Left lobe of liver (tissue), 2 donors: ENCODE measurements around the gene SELP. TPM values are rescaled to one million over a fixed set of nuclear protein-coding genes. Genes with fewer than 3 reads are reported as not detected.

Experiments used
- ATAC-seq: fragments of 200-7000 bp; cut with Tn5 transposase; one replicate; pipeline ENCODE4 v1.9.1; 2020; ENCODE audit warnings: mild to moderate bottlenecking, moderate library complexity
- DNase-seq: peaks from one replicate; pipeline ENCODE4 v3.0.0-alpha.2; 2020; ENCODE audit warnings: low spot score
- total RNA-seq: library from RNA; stranded (reverse); gene quantifications from one replicate; pipeline ENCODE4 v1.2.1, GENCODE V29; 2021
- donor health status: DM: no; HTN: no; CAD: no; lungs with moderate emphysema.
- donor health status: DM: no; HTN: yes; CAD: no.

The SELP gene
- total RNA-seq, 1 donor from 2014 or later = 0.78 TPM

DNA sequence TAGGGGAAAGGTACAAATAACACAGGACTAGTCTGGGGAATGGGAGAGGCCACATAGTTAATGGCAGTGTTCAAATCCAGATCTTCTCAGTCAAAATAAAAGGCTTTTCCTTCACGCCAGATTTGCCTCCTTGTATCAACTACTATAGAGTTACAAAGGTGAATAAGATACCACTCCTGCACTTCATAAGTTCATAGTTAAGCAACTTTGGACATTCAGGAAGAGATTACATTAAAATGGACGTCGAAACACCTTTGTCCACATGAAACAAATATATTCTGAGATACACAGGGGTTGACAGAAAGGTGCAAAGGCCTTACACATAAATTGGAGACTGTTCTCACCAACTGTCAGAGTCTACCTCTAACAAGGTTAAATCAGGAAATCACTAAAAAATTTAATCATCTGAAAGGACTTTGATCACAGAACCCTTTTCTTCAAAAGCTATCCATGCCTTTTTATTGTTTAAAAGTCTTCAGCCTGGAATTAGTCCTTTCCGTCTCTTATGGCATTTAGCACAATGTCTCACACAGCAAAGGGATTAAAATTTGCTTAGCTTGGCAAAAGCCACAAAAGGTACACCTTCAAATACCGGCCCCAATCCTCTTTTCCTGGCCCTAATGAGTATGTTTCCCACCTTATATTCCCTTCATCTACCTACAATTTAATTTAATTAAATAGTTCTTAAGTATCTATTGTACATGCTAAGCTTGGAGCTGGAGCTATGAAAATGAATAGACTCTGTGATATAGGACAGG, 51.8 kb downstream of the SELP start:
- ATAC-seq = no peak
- DNase-seq = no peak

DNA sequence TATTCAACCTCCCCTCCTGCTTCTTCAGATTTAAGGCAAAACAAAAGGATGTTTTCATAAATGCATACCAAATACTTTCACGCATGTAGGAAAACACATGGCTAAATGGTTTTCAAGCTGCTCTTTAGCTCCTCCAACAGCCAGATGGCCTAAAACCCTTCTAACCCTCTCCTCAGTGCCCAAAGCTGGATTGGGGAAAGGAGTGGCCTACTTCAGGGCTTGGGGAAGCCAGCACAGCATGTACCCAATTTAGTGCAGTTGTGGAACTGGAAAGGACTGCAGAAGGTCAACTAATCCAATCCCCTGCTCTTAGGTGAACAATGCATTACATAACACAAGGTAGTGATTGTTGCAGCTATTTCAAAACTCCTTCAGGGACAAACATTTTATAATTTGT, 53.0 kb downstream of the SELP start:
- ATAC-seq = peak; percentile 21
- no peak for DNase-seq

DNA sequence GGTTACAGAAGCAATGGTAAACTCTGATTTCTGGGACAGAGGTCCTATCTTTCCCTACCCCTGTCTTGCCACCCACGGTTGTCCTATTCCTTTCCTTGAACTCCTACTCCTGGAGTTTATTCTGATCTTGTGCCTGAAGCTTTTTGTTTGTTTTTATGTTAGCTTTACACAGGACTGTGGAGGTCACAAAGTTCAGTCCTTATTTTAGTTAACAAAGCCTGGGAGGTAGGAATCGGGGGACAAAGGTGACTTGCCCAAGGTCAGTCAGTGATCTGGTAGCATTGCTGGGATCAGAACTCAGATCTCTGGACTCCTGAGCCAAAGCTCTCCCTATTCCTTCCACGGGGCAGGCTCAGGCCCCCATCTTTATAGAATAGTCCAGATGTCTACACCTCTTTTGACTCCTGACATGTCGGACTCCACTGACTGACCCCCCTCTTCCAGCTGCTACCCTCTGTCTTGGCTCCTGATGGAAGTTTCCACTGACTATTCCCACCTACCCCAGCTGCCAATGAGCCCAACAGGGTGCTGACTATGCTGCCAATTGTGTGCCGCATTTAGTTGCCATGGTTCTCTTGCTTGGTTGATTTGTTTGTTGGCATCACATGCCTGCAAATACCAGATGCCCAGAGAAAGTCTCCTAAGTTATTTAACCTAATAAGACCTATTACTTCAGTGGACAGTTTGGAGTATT, 53.5 kb downstream of the SELP start:
- peak; percentile 61 for DNase-seq

DNA sequence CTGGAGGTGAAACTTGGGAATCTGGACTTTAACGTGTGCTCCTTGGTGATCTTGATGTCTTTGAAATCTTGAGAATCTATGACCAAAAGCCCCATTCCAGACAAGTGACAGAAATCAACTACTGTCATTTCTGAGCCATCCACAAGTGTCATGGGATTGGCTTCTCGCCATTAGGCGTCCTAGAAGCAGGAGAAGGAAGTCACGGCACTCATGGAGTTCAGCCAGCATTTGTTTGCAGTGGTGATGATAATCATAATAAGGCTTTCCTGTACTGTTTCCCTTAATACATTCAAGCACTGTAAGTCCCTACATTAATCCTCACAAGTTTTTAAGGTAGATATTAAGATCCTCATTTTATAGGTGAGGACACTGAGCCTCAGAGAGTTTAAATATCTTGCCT, 55.6 kb downstream of the SELP start:
- DNase-seq (no peak), ATAC-seq (no peak)

More for the DNA sequence above, 53.5 kb downstream of the SELP start:
- ATAC-seq = peak; percentile 85

DNA sequence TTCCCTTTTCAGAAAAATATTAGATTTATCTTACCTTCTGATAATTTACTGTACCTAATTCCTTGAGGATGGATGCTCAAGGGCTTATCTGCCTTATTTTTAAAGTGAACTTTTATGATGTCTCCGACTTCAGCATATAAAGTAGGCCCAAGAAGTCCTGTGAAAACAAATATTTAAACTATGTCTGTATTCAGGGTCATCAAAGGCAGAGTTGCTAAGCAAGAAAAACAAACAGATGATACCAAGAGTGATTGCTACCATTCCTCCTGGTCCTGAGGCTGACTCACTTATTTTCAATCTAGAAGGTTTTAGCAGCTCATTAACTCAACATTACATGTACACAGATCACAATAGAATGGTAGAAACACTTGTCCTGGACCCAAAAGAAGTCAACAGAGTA, 57.7 kb downstream of the SELP start:
- peak; percentile 11 for ATAC-seq

DNA sequence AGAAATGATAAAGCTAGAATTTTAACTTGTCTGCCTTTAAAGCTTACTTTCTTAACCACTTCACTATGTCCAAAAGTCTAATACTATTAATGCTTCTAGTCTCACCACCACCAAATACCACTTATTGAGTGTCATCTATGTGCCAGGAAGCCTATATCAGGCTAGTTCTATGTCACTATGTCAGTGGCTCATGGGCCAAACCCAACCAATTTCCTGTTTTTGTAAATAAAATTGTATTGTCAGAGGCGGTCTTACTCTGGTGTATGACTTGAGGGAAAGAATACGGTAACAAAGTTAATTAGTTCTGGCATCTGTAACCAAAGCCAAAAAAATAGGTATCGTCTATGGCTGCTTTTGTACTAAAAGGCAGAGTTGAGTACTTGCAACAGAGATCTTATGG, 58.5 kb downstream of the SELP start:
- DNase-seq (no peak), ATAC-seq (no peak)

More for the DNA sequence above, 57.7 kb downstream of the SELP start:
- no peak for DNase-seq

DNA sequence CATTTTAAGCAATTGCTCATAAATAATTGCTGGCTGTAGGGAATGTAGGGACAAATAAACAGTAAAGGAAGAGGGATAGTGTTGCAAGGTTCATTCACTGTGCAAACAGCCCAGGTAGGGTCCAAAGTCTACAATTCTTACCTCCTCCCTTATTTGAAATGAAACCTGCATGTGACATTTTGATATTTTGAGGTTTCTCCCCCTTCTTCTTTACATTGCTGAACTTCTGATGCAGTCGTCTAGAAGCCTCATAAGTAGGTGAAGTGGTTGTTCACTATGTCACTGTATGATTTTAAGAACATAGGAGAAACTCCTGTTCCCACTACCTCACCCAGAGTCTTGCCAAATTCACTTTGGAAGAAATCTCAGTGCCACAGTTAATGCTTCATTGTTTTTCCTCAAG, 59.8 kb downstream of the SELP start:
- ATAC-seq = peak; percentile 87
- no peak for DNase-seq

DNA sequence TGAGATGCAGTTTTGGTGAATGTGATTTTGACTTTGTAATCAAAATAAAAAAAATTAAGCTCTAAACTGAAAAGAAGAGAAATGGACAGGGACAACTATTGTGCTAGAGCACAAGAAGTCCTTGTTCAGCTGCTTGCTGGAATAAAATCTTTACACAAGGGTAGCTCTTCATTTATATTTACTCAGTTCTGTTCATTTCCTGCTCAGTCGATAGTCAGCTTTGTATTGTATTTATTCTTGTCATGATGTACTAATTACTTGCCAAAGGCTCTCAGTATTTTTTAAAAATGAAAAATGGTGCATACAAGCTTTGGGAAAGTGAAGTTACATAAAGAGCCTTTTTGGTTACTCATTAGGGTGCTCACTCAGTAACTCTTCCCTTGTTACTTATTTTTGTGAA, 61.4 kb downstream of the SELP start:
- ATAC-seq (peak; percentile 49), DNase-seq (no peak)

DNA sequence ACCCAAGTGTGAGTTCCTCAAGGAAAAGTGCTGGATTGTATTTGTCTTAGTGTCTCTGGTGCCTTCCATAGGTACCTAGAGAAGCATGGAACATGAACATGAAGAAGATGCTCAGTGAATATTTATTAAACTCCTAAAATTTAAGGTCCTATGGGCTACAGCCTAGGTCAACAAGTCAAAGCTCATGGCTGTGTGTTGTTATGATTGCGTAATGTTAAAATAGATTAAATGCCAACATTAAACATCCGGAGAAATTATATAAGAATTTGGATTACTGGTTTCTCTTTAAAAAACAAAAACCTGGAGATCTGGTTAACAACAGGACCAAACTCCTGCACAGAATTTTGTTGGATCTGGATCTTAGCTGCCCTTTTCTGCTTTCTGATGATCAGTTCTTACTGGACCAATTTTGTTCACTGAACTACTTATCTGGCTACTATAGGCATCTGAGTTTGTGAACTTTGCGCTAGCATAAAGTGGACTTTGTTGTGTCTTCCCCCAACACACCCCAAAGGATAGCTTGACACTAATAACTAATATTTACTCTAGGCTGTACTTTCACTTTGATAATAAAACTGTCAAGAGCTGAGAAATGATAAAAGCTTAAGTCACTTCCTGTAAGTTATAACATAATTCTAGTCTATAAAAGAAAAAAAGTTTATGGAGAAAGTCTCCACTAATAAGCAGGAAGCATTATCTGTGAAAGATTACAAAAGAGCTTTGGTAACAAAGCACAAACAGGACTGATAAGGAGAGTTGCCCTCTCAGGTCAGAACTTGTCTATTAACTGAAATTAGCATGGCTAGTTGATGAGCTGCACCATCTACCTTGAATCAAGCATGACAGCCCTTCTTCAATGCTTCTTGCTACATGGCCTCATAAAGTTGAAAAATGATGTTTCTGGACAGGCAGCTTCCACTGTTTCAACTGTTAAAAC, 64.3 kb downstream of the SELP start:
- no peak for DNase-seq
- ATAC-seq = peak; percentile 49

DNA sequence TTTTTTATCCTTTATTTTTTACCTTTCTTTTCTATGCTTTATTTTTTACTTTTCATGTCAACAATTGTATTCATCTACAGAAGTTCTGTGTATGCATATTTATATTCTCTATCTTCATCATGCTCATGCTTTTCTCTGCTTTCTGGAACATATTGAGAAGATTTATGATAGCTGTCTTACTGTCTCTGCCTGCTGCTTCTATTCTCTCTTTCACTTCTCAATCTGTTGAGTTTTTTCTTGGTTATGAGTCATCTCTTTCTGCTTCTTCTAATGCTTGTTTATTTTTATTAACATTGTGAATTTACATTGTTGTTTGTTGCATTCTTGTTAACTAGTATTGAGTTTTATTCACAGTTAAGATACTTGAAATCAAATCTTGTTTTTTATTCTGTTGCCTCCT, 66.3 kb downstream of the SELP start:
- DNase-seq = no peak
- no peak for ATAC-seq

DNA sequence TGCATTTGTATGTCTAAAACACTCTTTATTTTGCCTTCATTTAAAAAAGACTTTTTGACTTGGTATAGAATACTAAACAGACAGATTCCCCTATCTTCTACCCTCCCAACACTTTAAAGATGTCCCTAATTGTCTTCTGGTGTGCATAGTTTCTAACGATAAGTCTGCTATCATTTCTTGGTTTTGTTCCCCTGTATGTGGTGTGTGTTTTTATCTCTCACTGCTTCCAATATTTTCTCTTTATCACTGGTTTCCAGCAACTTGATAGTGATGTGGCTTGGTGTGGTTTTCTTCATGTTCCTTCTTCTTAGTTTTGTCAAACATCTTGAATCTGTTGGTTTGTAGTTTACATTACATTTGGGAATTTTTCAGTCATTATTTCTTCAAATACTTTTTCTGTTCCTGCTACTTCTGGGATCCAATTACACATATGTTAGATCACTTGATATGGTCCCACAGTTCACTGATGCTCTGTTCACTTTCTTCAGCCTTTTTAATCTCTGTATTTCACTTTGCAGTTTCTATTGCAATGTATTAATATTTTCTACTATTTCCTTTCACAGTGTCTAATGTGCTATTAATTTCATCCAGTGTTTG, 66.8 kb downstream of the SELP start:
- ATAC-seq (no peak), DNase-seq (no peak)

DNA sequence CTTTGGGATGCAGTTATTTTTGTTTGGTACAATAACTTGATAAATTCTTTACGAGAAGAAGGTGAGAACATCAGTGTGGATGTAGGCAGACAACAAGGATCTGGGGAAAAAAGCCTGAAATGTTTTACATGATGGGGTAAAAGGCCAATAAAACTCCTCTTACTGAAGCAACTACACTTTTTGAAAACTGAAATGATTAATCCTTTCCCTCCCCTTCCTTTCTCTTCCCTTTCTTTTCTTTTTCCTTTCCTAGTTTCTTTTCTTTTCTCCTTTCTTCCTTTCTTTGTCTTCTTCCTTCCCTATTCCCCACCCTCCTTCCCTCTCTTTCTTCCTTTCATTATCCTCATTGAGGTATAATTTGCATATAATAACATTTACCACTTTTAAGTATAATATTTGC, 68.2 kb downstream of the SELP start:
- DNase-seq (no peak), ATAC-seq (no peak)

DNA sequence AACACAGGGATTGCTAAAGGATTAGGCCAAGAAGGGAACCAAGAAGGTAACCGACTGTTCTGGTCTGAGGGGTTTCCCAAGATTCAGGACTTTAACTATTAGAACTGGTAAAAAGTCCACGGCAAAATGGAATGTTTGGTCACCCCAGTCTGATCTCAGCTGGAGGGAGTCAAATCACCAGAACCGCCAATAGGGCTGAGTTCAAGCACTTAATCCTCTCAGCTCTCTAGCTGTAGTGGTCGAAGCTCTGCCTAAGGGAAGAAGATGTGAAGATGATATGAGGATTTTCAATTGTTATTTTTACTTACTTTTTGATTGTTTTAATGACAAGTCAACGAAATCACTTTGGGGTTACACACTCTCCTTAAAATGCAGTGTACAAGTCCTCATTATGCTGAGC, 72.8 kb downstream of the SELP start:
- DNase-seq (no peak), ATAC-seq (no peak)

DNA sequence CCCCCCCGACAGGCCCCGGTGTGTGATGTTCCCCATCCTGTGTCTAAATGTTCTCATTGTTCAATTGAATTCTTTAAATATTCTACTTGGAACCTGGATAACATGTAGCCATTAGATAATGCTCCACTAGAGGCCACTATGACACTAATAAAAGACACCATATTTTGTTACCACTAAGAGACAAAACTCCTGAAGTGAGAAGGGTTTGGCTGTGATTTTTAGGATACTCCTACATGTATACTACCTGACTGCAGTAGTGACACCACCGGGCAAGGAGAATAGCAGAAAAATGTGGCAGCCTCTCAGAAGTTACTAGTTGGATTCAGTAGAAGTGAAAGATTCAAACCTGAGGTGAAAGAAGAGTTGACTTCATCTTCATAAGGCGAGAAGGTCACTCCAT, 79.6 kb downstream of the SELP start:
- ATAC-seq (peak; percentile 79), DNase-seq (no peak)

DNA sequence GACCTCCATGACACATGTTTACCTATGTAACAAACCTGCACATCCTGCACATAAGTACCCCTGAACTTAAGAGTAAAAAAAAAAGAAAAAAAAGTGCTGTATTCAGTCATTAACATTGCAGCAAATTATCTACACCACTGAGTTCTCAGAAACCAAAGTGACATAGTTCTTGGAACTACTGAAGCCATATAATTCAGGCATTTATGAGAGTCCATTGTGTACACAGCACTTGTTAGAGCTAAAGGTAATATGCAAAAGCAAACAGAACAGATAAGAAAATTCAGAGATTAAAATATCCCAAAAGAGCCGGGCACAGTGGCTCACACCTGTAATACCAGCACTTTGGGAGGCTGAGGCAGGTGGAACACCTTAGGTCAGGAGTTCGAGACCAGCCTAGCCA, 81.6 kb downstream of the SELP start:
- ATAC-seq (no peak), DNase-seq (no peak)

DNA sequence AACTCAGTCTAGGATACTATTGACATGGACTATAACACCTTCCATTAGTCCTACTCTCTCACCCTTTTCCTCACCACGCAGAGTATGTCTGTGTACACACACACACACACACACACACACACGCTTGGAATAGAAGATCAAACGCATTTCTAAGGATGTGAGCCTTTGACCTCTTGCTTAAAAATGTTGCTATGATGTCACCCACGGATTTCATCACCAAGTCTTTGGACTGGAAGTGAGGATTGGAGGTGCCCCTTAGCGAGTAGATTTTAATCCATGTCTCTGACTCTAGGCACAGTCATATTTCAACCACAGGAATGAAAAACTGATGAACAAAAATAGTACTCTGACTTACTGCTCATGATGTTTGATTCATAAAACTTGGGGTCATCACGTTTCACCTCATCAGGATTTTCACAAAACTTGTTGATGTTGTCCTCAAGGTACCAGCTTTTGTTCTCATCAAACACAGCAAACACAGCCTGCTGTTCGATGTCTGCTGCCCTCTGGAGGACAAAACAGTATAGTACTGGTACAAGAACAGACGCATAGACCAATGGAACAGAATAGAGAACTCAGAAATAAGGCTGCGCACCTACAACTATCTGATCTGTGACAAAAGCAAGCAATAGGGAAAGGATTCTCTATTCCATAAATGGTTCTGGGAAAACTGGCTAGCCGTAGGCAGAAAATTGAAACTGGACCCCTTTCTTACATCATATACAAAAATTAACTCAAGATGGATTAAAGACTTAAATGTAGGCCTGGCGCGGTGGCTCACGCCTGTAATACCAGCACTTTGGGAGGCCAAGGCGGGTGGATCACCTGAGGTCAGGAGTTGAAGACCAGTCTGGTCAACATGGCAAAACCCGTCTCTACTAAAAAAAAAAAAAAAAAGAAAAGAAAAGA, 83.6 kb downstream of the SELP start:
- ATAC-seq = peak; percentile 74

DNA sequence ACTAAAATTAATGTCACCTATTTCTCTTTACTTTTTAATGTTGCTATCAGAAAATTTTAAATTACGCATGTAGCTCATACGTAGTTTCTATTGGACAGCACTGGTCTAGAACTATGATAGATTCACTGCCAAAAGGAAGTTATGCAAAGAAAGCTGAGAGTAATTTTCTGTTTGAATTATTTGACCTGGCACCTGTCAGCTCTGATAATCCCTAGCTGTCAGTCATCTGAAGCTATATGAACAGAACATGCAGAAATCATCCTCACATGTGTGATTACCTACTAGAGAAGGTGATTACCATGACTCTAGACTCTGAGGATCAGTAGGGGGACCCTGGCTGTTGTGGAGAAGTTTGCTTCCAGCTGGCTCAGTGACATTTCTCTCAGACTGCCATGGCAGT, 84.5 kb downstream of the SELP start:
- DNase-seq = no peak
- ATAC-seq = peak; percentile 19

More for the DNA sequence above, 83.6 kb downstream of the SELP start:
- no peak for DNase-seq

DNA sequence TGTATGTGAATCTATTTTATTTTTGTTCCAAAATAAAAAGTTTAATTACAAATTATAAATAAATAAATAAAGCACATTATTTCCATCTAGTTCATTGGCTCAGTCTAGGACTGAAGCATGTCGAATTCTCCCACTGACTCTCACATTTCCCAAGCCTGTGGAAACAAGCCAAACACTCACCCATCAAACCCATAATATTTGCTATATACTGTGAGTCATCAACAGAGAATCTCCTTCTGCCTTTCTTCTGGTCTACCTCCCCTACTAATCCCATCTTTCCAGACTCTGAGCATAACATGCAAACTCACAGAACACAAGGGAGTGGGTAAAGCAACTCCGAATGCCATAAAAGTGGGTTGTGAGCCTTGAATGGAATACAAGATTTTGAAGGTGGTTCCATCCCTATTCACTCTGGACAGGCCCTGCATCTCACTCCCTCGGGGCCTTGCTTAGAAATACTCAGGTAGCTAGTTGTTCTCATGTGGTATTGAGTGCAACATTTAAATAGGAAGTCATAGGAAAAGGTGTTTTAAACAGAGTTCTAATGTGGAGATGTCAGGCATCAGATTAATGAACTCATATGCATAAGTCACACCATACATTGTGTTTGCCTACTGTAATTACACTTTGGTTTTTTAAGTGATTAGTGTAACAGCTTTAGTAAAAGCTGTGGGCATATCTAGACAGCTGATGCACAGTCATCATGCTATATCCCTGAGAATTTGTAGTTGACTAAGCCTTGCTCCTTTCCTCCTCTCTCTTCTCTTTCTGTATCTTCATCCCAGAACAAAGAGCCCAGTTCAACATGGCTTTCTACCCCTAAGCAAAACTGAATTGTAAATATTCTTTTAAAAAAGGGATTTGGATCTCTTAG, 90.7 kb downstream of the SELP start:
- ATAC-seq (no peak), DNase-seq (no peak)
